ENCODE results near the gene SNRNP25.

Gene SNRNP25

GRCh38 chr16:63998-64913 is 10.6 kb downstream of the SNRNP25 start:
- no peak for DNase-seq

- DNase-seq: no peak
Measured at GRCh38 chr16:64914-65255, 11.3 kb downstream of the SNRNP25 start.

- DNase-seq: no peak
Measured at GRCh38 chr16:65745-66144, 12.1 kb downstream of the SNRNP25 start.

GRCh38 chr16:66309-67182 is 12.9 kb downstream of the SNRNP25 start:
- DNase-seq: no peak

GRCh38 chr16:67183-67791 is 13.7 kb downstream of the SNRNP25 start:
- no peak for DNase-seq

- DNase-seq: no peak
Measured at GRCh38 chr16:67884-68789, 14.5 kb downstream of the SNRNP25 start.

GRCh38 chr16:69181-69580 is 15.6 kb downstream of the SNRNP25 start:
- DNase-seq: no peak

GRCh38 chr16:71210-71539 is 17.5 kb downstream of the SNRNP25 start:
- no peak for DNase-seq

GRCh38 chr16:71540-72401 is 18.1 kb downstream of the SNRNP25 start:
- DNase-seq: peak; percentile 25

GRCh38 chr16:72561-73548 is 19.2 kb downstream of the SNRNP25 start, which contains the start of gene RHBDF1:
Gene RHBDF1 (minus strand): TSS chr16:72631. CDS start chr16:65015, 7,616 bp downstream.
- no peak for DNase-seq

GRCh38 chr16:74051-74746 is 20.6 kb downstream of the SNRNP25 start:
- no peak for DNase-seq

- no peak for DNase-seq
Measured at GRCh38 chr16:74747-75334, 21.2 kb downstream of the SNRNP25 start.

GRCh38 chr16:75580-76501 is 22.2 kb downstream of the SNRNP25 start:
- DNase-seq: no peak

GRCh38 chr16:76535-77272 is 23.1 kb downstream of the SNRNP25 start:
- DNase-seq: no peak

GRCh38 chr16:77273-77806 is 23.7 kb downstream of the SNRNP25 start:
- no peak for DNase-seq

GRCh38 chr16:77807-78443 is 24.3 kb downstream of the SNRNP25 start, which contains the start of gene MPG:
Gene MPG (plus strand): TSS chr16:78225. CDS start chr16:78310, 85 bp downstream.
- DNase-seq: peak; percentile 10

Data from NCI-H526 treated with DMSO at 0.1 percent for 48 hours (cell line).